ENCODE results near the gene KCNJ14.
A peak's percentile ranks its signal among the peaks of the same experiment; 100 is the strongest.

KCNJ14 gene

GRCh38 chr19:48455171-48455907 lies at the start of gene KCNJ14:
KCNJ14 (plus strand) TSS chr19:48455574; CDS start chr19:48461725, 6,151 bp downstream.
- no peak for DNase-seq (ENCODE audit: low read depth in 1 of 2, low spot score in 1 of 2)

GRCh38 chr19:48405850-48406249 lies 49.5 kb upstream of the KCNJ14 start:
- DNase-seq (ENCODE audit: low read depth in 1 of 2, low spot score in 1 of 2), result no peak

GRCh38 chr19:48413879-48414587 lies 41.3 kb upstream of the KCNJ14 start:
- DNase-seq (ENCODE audit: low read depth in 1 of 2, low spot score in 1 of 2), result no peak

GRCh38 chr19:48415395-48415794 lies 40.0 kb upstream of the KCNJ14 start:
- DNase-seq (ENCODE audit: low read depth in 1 of 2, low spot score in 1 of 2), result peak in 1 of 2 donors; percentile 47

- no peak for DNase-seq (ENCODE audit: low read depth in 1 of 2, low spot score in 1 of 2)
These were observed 39.6 kb upstream of the KCNJ14 start for GRCh38 chr19:48415806-48416221.

- no peak for DNase-seq (ENCODE audit: low read depth in 1 of 2, low spot score in 1 of 2)
These were observed 38.0 kb upstream of the KCNJ14 start for GRCh38 chr19:48417421-48417820.

GRCh38 chr19:48418317-48419064 lies 36.9 kb upstream of the KCNJ14 start:
- no peak for DNase-seq (ENCODE audit: low read depth in 1 of 2, low spot score in 1 of 2)

GRCh38 chr19:48419158-48419920 lies 36.0 kb upstream of the KCNJ14 start:
- DNase-seq (ENCODE audit: low read depth in 1 of 2, low spot score in 1 of 2), result peak; percentile 25 to 51

- no peak for DNase-seq (ENCODE audit: low read depth in 1 of 2, low spot score in 1 of 2)
These were observed 33.8 kb upstream of the KCNJ14 start for GRCh38 chr19:48421548-48421947.

- no peak for DNase-seq (ENCODE audit: low read depth in 1 of 2, low spot score in 1 of 2)
These were observed 30.6 kb upstream of the KCNJ14 start for GRCh38 chr19:48424694-48425219.

- DNase-seq (ENCODE audit: low read depth in 1 of 2, low spot score in 1 of 2), result no peak
These were observed 26.7 kb upstream of the KCNJ14 start for GRCh38 chr19:48428670-48429069.

- DNase-seq (ENCODE audit: low read depth in 1 of 2, low spot score in 1 of 2), result no peak
These were observed 22.0 kb upstream of the KCNJ14 start for GRCh38 chr19:48433337-48433736.

- no peak for DNase-seq (ENCODE audit: low read depth in 1 of 2, low spot score in 1 of 2)
These were observed 18.8 kb upstream of the KCNJ14 start for GRCh38 chr19:48436586-48436985.

- DNase-seq (ENCODE audit: low read depth in 1 of 2, low spot score in 1 of 2), result no peak
These were observed 13.9 kb upstream of the KCNJ14 start for GRCh38 chr19:48441360-48442050.

- no peak for DNase-seq (ENCODE audit: low read depth in 1 of 2, low spot score in 1 of 2)
These were observed 13.0 kb upstream of the KCNJ14 start for GRCh38 chr19:48442116-48443035.

- no peak for DNase-seq (ENCODE audit: low read depth in 1 of 2, low spot score in 1 of 2)
These were observed 12.1 kb upstream of the KCNJ14 start for GRCh38 chr19:48443256-48443655.

- no peak for DNase-seq (ENCODE audit: low read depth in 1 of 2, low spot score in 1 of 2)
These were observed 11.6 kb upstream of the KCNJ14 start for GRCh38 chr19:48443731-48444128.

- DNase-seq (ENCODE audit: low read depth in 1 of 2, low spot score in 1 of 2), result no peak
These were observed 11.0 kb upstream of the KCNJ14 start for GRCh38 chr19:48444129-48444935.

GRCh38 chr19:48444936-48445200 lies 10.5 kb upstream of the KCNJ14 start:
- DNase-seq (ENCODE audit: low read depth in 1 of 2, low spot score in 1 of 2), result no peak
